ENCODE results near the gene FSTL3.
"Not testable (repeated sequence)": the region's sequence is repeated elsewhere in the genome, so short reads cannot be mapped to it uniquely, and the experiment has no call there.

DNA sequence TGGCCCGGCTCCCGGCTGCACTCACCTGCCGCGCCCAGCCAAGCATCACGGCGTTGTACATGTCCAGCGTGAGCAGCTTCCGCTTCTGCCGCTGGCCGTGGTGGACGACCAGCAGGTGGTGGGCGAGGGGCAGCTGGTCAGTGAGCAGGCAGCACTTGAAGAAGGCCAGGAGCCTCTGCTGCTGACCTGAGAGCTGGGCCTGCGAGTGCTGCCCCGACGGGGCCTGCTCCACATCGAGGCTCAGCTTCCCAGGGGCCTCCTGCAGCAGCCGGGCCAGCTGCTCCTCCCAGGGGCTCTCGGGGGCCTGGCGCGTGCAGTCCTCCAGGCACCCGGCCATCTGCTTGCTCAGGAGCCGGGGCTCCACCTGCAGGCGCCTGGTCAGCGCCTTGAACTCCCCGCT, 46.7 kb upstream of the FSTL3 start:
- TF ChIP-seq, protein P1, sequence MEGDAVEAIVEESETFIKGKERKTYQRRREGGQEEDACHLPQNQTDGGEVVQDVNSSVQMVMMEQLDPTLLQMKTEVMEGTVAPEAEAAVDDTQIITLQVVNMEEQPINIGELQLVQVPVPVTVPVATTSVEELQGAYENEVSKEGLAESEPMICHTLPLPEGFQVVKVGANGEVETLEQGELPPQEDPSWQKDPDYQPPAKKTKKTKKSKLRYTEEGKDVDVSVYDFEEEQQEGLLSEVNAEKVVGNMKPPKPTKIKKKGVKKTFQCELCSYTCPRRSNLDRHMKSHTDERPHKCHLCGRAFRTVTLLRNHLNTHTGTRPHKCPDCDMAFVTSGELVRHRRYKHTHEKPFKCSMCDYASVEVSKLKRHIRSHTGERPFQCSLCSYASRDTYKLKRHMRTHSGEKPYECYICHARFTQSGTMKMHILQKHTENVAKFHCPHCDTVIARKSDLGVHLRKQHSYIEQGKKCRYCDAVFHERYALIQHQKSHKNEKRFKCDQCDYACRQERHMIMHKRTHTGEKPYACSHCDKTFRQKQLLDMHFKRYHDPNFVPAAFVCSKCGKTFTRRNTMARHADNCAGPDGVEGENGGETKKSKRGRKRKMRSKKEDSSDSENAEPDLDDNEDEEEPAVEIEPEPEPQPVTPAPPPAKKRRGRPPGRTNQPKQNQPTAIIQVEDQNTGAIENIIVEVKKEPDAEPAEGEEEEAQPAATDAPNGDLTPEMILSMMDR (IDR thresholded peaks at IDR 0.05 in 2 of 3, conservative IDR thresholded peaks at IDR 0.05 in 1 of 3; ENCODE audit: borderline replicate concordance in 1 of 3, insufficient read depth in 1 of 3, low read depth in 2 of 3, low read length in 2 of 3), result not testable (repeated sequence)
- not testable (repeated sequence) for TF ChIP-seq CEBPB (IDR thresholded peaks at IDR 0.05; ENCODE audit: low read depth); POLR2A (IDR thresholded peaks at IDR 0.05; ENCODE audit: borderline replicate concordance, extremely low read depth, insufficient read depth, insufficient read length)
